Natural killer cell (primary cell): ENCODE measurements around the gene NBL1. TPM values are rescaled to one million over a fixed set of nuclear protein-coding genes. Genes with fewer than 3 reads are reported as not detected.

ENCODE experiments used
- ATAC-seq, 3 donors: fragments of 150-1000 bp in 2 of 3; fragments of 200-7000 bp in 1 of 3; cut with Tn5 transposase; 1 replicate in 1 of 3; 2 replicates in 2 of 3; pipeline ENCODE4 v1.10.0; 2021; ENCODE audit warnings: mild to moderate bottlenecking in 2 of 3, moderate library complexity in 2 of 3
- DNase-seq, 2 donors: peaks; one replicate each; pipeline versions ENCODE4 v3.0.0 to v3.0.0-alpha.2; 2013 to 2021; ENCODE audit warnings: mixed read lengths in 1 of 2
- H3K27ac ChIP-seq: one replicate; pipeline ENCODE4 v1.5.1; 2013; ENCODE audit warnings: mild to moderate bottlenecking, low read length
- H3K27me3 ChIP-seq: one replicate; pipeline ENCODE4 v1.6.1; 2013; ENCODE audit warnings: low read length; ENCODE audit not compliant: control insufficient read depth, insufficient read depth
- H3K36me3 ChIP-seq: one replicate; pipeline ENCODE4 v1.6.1; 2013; ENCODE audit warnings: low read length; ENCODE audit not compliant: control insufficient read depth, insufficient read depth
- H3K4me1 ChIP-seq: one replicate; pipeline ENCODE4 v1.6.1; 2013; ENCODE audit warnings: low read length; ENCODE audit not compliant: control insufficient read depth, insufficient read depth
- H3K4me3 ChIP-seq: one replicate; pipeline ENCODE4 v1.5.1; 2013; ENCODE audit warnings: low read length
- H3K9me3 ChIP-seq: one replicate; pipeline ENCODE4 v1.6.1; 2013; ENCODE audit warnings: low read length; ENCODE audit not compliant: control insufficient read depth, insufficient read depth
- H3K27ac Mint-ChIP-seq, 2 donors: one replicate each; pipeline ENCODE4 v1.8.0; 2022; ENCODE audit warnings: mild to moderate bottlenecking in 2 of 2, mixed read lengths in 2 of 2, moderate library complexity in 1 of 2
- H3K27me3 Mint-ChIP-seq, 2 donors: one replicate each; pipeline ENCODE4 v1.8.0; 2022; ENCODE audit warnings: low read depth in 2 of 2, mixed read lengths in 2 of 2
- H3K36me3 Mint-ChIP-seq: one replicate; pipeline ENCODE4 v1.8.0; 2022; ENCODE audit warnings: mixed read lengths
- H3K4me1 Mint-ChIP-seq, 2 donors: one replicate each; pipeline ENCODE4 v1.8.0; 2022; ENCODE audit warnings: mixed read lengths in 2 of 2
- H3K4me3 Mint-ChIP-seq: one replicate; pipeline ENCODE4 v1.8.0; 2022; ENCODE audit warnings: mild to moderate bottlenecking, moderate library complexity, mixed read lengths
- H3K9me3 Mint-ChIP-seq, 2 donors: one replicate each; pipeline ENCODE4 v1.8.0; 2022; ENCODE audit warnings: mixed read lengths in 2 of 2
- CTCF ChIP-seq: fragments of 200-600 bp; IDR thresholded peaks from one replicate; pipeline ENCODE4 v1.8.0; 2022; ENCODE audit warnings: antibody characterized with exemption
- whole genome bisulfite sequencing: methylation state at CpG from one replicate; pipeline ENCODE4 v1.1.7; 2013; ENCODE audit warnings: missing lambda C conversion rate; ENCODE audit not compliant: insufficient coverage; 5-methylcytosine and 5-hydroxymethylcytosine counted together
- intact Hi-C: fragments of 100-400 bp; cut with micrococcal nuclease; formaldehyde crosslinking; loops from one replicate; pipeline ENCODE4 v1.14.2; 2022
- total RNA-seq, 4 donors: library from RNA; stranded (reverse); fragments of 120-200 nt in 1 of 4; gene quantifications; one replicate each; pipeline versions ENCODE4 v1.2.3 to v1.2.4, GENCODE V29; 2013 to 2022

NBL1 gene
- total RNA-seq, 3 donors from 2014 or later (not counting 1 experiment from before 2014, with no cell fraction given) = 10.7 to 18.4 (median 11.4) TPM

GRCh38 chr1:19615438-19615837 lies 28.7 kb upstream of the NBL1 start:
- H3K27me3 Mint-ChIP-seq = no peaks in the 10 kb centered on the region
- ATAC-seq (no peak), DNase-seq (no peak)
- no peak for TF ChIP-seq CTCF
- H3K27ac ChIP-seq = no peak overlapping the region
- H3K4me1 Mint-ChIP-seq = peaks cover 9 to 24% of the 10 kb centered on the region in 2 donors
- no peaks in the 10 kb centered on the region for H3K4me1 ChIP-seq
- H3K4me3 ChIP-seq = no peak overlapping the region
- intact Hi-C loops = no loop called here
- no peaks in the 10 kb centered on the region for H3K27me3 ChIP-seq
- H3K27ac Mint-ChIP-seq = peak overlapping the region in 1 of 2 donors; percentile 17
- H3K4me3 Mint-ChIP-seq = no peak overlapping the region
- peaks cover 14% of the 10 kb centered on the region for H3K36me3 ChIP-seq
- no peaks in the 10 kb centered on the region for H3K9me3 Mint-ChIP-seq
- peaks cover 6% of the 10 kb centered on the region for H3K36me3 Mint-ChIP-seq
- 97% methylated on average over 6 of the region's 6 CpGs for WGBS
- H3K9me3 ChIP-seq = no peaks in the 10 kb centered on the region

GRCh38 chr1:19616489-19616888 lies 27.6 kb upstream of the NBL1 start:
- Mint-ChIP-seq H3K9me3 (no peaks in the 10 kb centered on the region), H3K27ac (no peak overlapping the region), H3K4me1 (peaks cover 9 to 24% of the 10 kb centered on the region in 2 donors), H3K4me3 (no peak overlapping the region), H3K27me3 (no peaks in the 10 kb centered on the region), H3K36me3 (peaks cover 6% of the 10 kb centered on the region)
- Histone ChIP-seq H3K36me3 (peaks cover 14% of the 10 kb centered on the region), H3K27ac (no peak overlapping the region), H3K4me1 (no peaks in the 10 kb centered on the region), H3K9me3 (no peaks in the 10 kb centered on the region), H3K27me3 (no peaks in the 10 kb centered on the region), H3K4me3 (no peak overlapping the region)
- WGBS = 67% methylated on average over 1 of the region's 2 CpGs
- ATAC-seq (no peak), DNase-seq (no peak)
- TF ChIP-seq CTCF = no peak
- intact Hi-C loops = no loop called here

GRCh38 chr1:19617376-19617775 lies 26.7 kb upstream of the NBL1 start:
- Mint-ChIP-seq H3K9me3 (no peaks in the 10 kb centered on the region), H3K4me3 (no peak overlapping the region), H3K27me3 (no peaks in the 10 kb centered on the region), H3K4me1 (peaks cover 9 to 24% of the 10 kb centered on the region in 2 donors), H3K36me3 (peaks cover 6% of the 10 kb centered on the region), H3K27ac (no peak overlapping the region)
- WGBS = 80% methylated on average over 3 of the region's 3 CpGs
- H3K27me3 ChIP-seq = no peaks in the 10 kb centered on the region
- peaks cover 14% of the 10 kb centered on the region for H3K36me3 ChIP-seq
- H3K4me3 ChIP-seq = no peak overlapping the region
- intact Hi-C loops = no loop called here
- no peaks in the 10 kb centered on the region for H3K9me3 ChIP-seq
- no peaks in the 10 kb centered on the region for H3K4me1 ChIP-seq
- H3K27ac ChIP-seq = no peak overlapping the region
- TF ChIP-seq CTCF = no peak
- ATAC-seq (no peak), DNase-seq (no peak)

GRCh38 chr1:19618428-19618827 lies 25.7 kb upstream of the NBL1 start:
- intact Hi-C loops = no loop called here
- no peak overlapping the region for H3K27ac Mint-ChIP-seq
- peaks cover 4 to 17% of the 10 kb centered on the region in 2 donors for H3K4me1 Mint-ChIP-seq
- no peaks in the 10 kb centered on the region for H3K27me3 Mint-ChIP-seq
- no peaks in the 10 kb centered on the region for H3K9me3 Mint-ChIP-seq
- Histone ChIP-seq H3K9me3 (no peaks in the 10 kb centered on the region), H3K27ac (no peak overlapping the region), H3K4me3 (no peak overlapping the region), H3K36me3 (peaks cover 14% of the 10 kb centered on the region), H3K4me1 (no peaks in the 10 kb centered on the region), H3K27me3 (no peaks in the 10 kb centered on the region)
- no peak for TF ChIP-seq CTCF
- ATAC-seq (no peak), DNase-seq (no peak)
- WGBS = 100% methylated on average over 3 of the region's 3 CpGs
- H3K4me3 Mint-ChIP-seq = no peak overlapping the region
- peaks cover 6% of the 10 kb centered on the region for H3K36me3 Mint-ChIP-seq
